Left ventricle myocardium superior (tissue), 1 donor: ENCODE measurements around the gene TMEM198. TPM values are rescaled to one million over a fixed set of nuclear protein-coding genes. Genes with fewer than 3 reads are reported as not detected.

ENCODE experiments used
- ATAC-seq: fragments of 200-7000 bp; cut with Tn5 transposase; one replicate; pipeline ENCODE4 v1.9.1; 2020; ENCODE audit warnings: mild to moderate bottlenecking, moderate library complexity
- DNase-seq: peaks from one replicate; pipeline ENCODE4 v3.0.0-alpha.2; 2020
- intact Hi-C: fragments of 100-400 bp; cut with micrococcal nuclease; formaldehyde crosslinking; loops from one replicate; pipeline ENCODE4 v1.11.0; 2022
- total RNA-seq: library from RNA; stranded (reverse); fragmentation: NEBNext Ultra II Directional; extraction: Animal tissue kit (Norgen Biotek cat#: 25700); gene quantifications from one replicate; pipeline ENCODE4 v1.2.1, GENCODE V29; 2021
- donor health status: DM: no; HTN: yes; CAD: no; lungs with severe emphysema.

TMEM198 gene
- total RNA-seq, 1 donor from 2014 or later: 1.7 TPM

DNA sequence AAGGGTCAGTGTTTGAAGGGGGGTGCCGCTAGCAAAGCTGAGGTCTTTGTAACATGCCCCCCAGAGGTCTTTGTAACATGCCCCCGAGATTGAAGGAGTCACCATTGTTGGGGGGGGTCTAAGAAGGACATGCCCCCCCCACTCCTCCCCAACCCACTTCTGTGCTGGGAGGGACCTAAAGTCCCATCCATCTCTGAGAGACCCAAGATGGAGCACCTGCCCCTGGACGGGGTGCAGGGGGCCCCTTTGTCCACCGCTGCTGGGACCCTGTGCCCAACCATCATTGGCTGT lies 35.4 kb upstream of the TMEM198 start:
- no peak for ATAC-seq
- DNase-seq: no peak
- intact Hi-C loops: no loop called here

DNA sequence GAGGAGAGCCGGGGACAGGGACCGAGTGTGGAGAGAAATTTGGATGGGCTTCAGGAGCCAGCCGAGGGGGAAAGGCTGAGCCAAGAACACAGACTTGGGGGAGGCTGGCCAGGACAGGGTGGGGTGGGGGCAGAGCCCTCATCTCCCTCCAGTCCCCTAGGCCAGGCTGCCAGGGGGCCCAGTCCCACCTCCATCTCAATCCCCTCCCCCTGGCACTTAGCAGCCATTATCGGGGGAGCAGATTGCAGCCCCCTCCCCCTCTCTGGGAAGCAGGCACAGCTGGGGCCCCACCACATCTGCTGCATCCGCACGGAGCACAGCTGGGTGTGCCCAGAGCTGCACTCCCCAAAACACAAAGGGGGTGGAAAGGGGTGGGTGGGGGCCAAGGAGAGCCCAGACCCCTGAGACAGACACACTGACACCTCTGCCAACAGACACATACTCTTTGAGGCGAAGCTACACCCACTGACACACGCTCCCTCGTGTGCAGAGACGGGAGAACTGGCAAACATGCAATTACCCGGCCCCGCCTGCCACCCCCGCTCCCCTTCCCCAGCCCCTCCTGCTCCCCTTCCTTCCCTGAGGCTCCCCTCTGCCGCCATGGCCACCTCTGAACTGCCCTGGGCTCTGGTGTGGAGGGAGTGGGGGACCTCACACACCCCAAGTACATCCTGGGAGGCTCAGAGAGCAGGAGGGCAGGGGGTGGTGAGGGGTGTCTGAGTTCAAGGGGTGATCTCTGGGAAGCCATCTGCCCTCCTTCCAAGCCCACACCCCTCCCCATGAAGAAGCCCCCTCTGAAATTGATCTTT lies 34.7 kb upstream of the TMEM198 start:
- DNase-seq (no peak), ATAC-seq (peak; percentile 14)
- intact Hi-C loops: no loop called here

DNA sequence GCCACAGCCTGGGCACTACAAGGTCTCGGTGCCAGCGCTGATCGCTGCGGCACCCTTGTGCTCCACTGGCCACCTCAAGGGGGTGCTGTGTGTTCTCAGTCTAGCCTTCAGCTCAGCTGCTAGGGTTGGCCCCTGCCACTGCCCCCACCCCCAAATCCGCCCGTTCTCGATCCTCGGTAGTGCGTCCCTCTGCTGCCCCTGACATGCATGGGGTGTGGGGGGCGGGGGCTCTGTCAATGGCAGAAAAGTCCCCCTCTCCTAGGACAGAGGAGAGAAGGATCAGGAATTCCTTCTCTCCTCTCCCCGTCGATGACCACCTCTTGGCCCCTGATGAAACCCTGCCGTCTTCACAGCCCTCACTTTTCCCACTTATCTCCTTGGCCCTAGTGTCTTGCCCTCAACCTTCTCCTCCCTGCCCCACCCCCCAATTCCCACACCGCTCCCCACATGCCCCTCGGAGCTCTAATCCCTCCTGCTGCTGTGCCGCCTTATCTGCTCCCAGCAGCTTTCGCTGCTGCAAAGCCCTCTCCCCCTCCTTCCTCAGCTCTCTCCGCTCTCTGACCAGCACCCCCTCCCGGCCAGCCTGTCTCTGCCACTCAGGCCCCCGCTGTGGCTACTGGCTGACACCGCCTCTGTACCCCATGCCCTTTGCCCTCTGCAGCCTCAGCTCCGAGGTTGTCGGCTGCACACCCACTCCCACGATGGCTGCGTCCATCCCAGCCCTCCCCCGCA lies 33.9 kb upstream of the TMEM198 start:
- intact Hi-C loops: no loop called here
- DNase-seq (peak; percentile 65), ATAC-seq (peak; percentile 77)

DNA sequence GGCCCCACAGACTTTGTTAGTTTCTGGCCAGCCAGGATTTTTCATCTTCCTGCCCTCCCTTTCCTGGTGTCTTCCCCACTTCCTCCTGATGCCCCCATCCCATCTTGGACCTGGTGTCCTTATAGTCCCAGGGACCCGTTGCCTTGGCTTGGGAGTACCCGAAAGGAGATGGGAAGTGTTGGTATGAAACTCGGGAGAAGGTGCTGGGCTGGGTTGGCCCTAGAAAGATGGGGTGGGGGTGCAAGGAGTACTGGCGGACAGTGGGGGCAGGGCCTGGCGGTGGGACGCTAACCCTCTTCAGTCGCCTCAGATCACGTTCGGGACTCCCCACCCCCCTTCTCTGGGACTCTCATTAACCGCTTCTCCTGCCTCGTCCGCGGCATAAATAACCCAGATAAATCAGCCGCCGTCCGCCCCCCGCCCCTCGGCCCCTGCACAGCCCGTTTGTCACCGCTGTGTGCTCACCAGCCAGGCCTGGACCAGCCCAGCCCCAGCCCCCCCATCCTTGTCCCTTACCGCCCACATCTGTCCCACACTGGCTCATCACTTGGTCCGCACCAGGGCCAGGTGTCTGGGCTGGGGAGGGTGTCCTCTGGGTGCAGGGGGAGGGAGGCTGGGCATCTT lies 33.2 kb upstream of the TMEM198 start:
- ATAC-seq (no peak), DNase-seq (no peak)
- intact Hi-C loops: no loop called here

DNA sequence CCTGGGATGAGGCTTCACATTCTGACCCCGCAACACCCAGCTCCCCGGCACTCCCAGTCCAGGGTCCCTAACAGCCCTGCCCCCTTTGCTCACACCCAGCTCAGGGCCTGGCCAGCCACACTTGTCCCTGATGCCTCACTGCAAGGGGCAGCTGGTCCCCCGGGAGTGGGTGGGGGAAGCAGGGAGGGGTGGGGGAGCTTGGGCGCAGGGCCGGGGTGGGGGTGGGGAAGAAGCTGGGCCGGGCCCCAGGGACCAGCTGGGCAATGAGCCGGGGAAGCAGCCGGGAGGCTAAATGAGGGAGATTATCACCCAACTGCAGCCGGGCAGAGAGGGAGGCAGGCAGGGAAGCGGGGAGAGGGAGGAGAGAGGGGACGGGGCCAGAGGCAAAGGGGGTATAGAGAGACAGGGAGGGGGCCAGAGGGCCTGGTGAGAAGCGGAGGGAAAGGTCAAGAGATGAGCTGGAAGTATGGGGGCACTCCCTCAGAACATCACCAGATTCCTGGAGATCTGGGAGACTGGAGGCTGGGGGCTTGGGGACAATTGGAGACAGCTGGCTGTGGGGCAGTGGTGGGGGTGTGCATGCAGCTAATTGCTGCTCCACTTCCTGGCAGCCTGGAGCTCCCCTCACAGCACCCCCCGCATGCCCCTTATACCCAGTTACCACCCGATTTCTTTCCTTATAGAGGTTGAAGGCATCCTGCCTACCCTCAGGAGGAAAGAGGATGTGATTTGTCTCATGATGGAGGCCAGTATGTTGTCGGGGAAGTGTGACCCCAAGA lies 32.1 kb upstream of the TMEM198 start:
- no peak for ATAC-seq

DNA sequence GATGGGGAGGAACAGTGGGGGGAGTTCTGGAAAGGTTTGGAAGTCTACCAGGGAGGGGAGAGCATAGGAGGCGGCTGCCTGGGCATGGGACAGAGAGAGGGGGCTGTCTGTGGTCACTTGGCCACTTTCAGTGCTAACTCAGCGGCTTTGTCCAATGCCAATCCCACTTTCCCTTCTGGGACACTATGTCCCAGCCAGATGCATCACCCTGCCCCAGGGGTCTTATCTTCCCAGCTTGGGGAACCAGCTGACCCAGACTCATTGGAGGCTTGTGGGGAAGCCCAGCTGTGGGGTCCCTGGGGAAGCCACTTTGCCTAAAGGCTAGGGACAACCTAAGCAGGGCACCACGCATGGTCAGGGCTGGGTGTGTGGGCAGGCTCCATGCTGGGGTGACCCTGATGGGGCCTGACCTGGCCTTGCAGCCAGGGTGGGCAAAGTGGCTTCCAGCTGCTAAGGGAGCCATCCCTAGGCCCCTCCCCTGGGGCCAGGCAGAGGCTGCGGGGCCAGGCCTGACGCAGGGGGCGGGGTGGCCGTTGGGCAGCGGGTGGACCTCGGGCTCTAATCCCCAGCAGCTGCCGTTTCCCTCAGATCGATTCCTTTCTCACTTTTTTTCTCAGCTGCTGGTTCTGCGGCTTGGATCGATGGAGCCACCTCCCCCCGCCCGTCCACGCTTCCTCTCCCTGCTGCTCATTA lies 31.2 kb upstream of the TMEM198 start:
- ATAC-seq (no peak), DNase-seq (no peak)
- intact Hi-C loops: no loop called here

More for the DNA sequence above, 32.1 kb upstream of the TMEM198 start:
- intact Hi-C loops: no loop called here
- no peak for DNase-seq

DNA sequence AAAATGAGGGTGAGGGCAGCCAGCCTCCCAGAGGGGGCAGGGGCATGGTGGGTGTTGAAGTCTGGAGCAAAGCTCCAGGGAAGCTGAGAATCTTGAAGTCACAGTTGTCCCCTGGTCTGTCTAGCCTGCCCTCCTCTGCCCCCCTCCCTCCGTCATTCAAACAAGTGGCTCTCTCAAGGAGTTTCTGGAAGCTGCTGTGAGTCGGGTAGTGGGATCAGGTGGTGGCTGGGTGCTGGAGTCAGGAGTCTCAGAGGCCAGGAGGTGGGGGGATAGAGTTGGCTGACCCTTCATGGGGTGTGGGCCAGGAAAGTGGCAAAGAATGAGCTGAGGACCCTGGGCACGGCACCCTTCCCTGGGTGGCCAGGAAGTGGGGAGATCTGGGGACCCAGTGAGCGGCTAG lies 30.0 kb upstream of the TMEM198 start:
- ATAC-seq (no peak), DNase-seq (no peak)
- intact Hi-C loops: no loop called here

DNA sequence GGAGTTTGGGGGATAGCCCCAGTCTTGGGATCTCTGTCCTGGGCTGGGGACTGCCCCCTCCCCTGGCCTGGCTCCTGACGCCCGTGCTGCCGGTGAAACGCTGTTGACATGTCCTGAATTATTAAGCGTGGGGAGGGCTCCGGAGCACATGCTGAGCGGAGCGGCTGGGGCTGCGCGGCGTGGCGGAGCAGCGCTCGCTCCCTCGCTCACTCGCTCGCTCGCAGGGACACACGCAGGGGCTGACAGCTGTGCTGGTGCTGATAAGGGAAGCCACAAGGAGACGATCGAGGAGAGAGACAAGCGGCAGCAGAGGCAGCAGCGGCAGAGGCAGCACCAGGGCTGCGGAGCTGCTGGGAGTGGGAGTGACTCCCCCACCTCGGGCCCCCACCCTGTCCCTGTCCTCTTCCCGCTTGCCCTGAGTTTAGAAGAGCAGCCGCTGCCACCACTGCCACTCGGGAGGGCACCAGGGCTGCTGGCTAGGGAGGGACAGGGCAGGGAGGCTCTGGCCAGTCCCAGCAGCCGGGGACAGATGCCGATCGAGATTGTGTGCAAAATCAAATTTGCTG lies 29.5 kb upstream of the TMEM198 start, which contains the start of gene ASIC4:
ASIC4 (plus strand) TSS at position 287 of the 566 bp plus-strand sequence; CDS start at position 530, 243 bp downstream.
- ATAC-seq (peak; percentile 32), DNase-seq (no peak)
- intact Hi-C loops: no loop called here

DNA sequence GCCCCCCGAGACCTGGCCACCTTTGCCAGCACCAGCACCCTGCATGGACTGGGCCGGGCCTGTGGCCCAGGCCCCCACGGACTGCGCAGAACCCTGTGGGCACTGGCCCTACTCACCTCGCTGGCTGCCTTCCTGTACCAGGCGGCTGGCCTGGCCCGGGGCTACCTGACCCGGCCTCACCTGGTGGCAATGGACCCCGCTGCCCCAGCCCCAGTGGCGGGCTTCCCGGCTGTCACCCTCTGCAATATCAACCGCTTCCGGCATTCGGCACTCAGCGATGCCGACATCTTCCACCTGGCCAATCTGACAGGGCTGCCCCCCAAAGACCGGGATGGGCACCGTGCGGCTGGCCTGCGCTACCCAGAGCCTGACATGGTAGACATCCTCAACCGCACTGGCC lies 29.0 kb upstream of the TMEM198 start:
- DNase-seq: no peak
- intact Hi-C loops: no loop called here
- no peak for ATAC-seq

DNA sequence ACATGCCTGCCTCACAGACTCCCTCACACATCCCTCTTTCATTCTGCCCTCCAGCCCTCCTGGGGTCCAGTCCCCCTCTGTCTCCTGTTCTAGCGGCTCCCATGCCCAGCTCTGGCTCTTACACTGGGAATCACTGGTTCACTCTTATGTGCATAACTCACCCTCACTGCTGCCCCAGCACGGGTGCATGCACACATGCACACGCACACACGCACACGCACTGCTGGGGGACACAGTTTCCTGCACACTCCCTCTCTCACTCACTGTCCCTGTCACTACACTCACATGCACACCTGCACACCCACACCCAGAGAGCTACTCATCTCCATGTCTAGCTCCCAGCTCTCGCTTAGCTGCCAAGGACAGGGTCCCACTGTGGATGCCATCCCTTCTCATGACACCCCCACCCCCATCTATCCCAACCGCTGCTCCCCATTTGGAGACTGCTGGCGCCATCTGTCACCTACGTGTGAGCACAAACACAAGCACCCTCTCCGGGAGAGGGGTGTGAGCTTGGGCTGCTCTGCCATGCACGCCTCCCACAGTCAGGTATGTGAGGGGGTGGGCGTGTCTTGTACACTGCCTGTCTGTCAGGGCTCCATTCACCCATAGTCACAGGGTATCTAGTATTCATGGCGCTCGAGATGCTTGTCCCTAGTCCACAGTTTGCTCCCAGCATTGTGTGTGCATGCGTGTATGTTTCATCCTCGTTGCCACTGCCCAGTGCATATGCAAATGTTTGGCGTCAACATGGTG lies 27.8 kb upstream of the TMEM198 start:
- no peak for DNase-seq
- ATAC-seq: no peak
- intact Hi-C loops: no loop called here

DNA sequence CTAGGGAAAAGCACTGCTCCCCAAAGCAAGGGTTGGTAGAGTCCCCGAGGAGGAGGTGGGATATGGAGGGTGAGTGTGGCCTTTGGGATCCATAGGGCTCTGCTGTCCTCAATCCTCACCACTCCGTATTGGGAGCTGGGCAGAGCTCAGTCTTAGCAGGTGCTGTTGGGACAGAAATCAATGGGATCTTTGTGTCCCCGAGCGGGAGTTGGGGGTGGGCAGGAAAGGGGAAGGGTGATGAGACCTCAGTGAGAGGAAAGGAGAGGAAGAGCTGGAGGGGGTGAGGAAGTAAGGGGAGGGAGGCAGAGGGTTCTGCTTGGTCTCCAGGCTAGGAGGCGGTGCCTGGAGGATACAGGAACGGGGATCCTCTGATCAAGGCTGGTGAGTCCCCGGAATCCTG lies 26.9 kb upstream of the TMEM198 start:
- no peak for ATAC-seq

DNA sequence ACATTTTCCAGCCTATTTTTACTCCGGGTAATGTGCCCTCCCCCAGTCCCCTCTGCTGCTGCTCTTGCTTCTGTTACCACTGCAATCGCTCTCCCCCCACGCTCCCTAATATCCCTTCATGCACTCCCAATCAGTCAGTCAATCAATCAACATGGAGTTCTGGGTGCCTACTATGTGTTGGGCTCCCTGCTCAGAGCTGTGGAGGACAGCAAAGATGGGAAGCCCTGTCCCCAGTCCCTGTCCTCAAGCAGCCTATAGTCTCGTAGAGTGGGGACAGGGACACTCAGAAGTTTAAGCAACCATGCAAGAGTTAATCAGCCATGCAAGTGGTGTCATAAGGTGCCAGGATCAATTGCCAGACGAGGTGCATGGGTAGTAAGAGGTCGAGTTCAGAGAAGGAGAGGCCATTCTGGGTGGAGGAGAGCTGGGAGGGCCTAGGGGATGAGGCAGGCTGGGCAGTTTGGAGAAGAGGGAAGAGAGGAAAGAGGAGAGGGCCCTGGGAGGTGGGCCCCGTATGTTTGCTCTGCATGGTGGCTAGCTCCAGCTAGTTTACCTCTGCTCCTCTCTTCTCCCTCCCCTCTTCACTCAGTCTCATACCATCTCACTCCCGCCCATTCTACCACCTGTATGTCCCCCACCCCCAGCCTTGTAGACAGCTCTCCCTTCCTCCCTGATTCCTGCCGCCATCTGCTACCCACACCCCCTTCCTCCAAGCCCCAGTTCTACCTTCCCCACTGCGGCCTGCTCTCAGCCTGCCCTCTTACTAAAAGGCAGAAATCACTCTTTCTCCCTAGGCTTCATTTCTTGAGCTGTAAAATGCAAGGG lies 25.7 kb upstream of the TMEM198 start:
- ATAC-seq (no peak), DNase-seq (no peak)
- intact Hi-C loops: no loop called here

More for the DNA sequence above, 26.9 kb upstream of the TMEM198 start:
- intact Hi-C loops: no loop called here
- DNase-seq: no peak

DNA sequence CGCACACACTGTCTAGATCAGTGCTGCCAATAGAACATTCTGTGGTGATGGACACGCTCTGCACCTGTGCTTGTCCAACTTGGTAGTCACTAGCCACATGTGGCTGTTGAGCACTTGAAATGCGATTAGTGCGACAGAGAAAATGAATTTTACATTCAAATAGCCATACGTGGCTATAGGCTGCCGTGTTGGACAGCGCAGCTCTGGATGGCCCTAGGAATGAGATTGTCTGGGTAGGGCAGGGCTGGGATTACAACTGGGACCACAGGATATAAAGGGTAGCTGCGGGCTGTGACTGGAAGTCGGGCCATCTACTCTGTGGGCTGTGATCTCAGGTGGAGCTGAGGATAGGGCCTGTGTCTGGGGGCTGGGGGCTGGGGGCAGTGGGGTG lies 24.3 kb upstream of the TMEM198 start:
- intact Hi-C loops: no loop called here
- no peak for ATAC-seq
- DNase-seq: no peak

DNA sequence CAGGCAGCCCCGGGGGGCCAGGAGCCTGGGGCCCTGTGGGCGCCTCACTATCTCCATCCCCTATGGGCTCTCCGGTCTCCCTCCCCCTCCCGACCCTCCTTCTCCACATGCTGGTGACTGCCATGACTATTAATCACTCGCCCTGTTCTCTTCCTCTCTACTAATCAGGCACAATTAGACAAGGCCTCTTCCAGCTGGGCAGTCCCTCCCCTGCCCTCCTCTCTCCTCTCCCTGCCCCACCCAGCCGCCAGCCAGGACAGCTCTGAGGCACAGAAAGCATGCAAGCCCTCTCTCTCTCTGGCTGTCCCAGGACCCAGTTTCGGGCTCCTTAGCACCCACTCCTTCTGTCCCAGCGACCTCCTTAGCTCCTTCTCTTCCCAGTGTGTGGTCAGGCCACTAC lies 23.7 kb upstream of the TMEM198 start:
- no peak for DNase-seq

DNA sequence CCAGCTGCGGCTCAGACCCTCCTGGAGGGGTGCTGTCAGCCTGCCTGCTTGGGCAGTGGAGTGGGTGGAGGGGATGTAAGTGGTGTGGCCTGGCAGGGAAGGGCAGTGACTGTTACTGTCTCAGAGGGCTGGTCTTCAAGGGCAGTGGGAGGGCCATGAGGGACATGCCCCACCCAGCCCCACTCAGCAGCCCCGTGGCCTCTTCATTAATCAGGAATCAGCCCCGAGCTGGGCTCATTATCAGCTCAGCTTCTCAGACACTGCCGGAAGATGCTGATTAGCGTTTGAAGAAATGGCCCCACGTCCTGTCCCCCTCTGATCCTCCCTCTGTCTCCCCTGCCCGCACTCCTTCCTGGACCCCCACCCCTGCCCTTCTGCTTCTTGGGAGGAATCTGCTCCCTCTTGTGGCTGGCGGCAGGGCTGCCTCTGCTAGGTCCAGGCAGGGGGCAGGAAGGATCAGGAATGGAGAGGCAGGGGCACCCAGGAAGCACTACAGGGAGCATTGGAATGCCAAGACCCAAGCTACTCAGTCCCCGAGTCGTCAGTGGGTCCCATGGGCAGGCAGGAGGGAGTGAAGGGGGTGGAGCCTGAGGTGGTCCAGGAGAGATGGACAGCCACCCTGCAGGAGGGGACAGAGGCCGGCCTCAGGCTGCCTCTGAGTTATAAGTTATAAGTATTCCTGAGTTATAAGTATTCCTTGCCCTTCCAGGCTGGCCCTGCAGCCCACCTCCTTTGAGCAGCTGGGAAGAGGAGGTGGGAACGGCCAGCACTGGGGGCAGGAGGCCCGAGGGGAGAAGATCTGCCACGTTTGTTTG lies 22.6 kb upstream of the TMEM198 start:
- intact Hi-C loops: loop anchor here (10.0 kb wide), 1 partner anchor 116 kb away; no protein-coding TSS in a partner anchor
- DNase-seq: peak; percentile 64

More for the DNA sequence above, 23.7 kb upstream of the TMEM198 start:
- ATAC-seq: peak; percentile 15
- intact Hi-C loops: loop anchor here (10.0 kb wide), 1 partner anchor 115 kb away; no protein-coding TSS in a partner anchor

More for the DNA sequence above, 22.6 kb upstream of the TMEM198 start:
- peak; percentile 71 for ATAC-seq
